ENCODE measurements around the gene IQUB. TPM values are rescaled to one million over a fixed set of nuclear protein-coding genes. Genes with fewer than 3 reads are reported as not detected.

The IQUB gene
- polyA plus RNA-seq, 1 donor (not counting 4 experiments of a cell fraction or from before 2014, with no cell fraction given): 0.04 TPM

DNA sequence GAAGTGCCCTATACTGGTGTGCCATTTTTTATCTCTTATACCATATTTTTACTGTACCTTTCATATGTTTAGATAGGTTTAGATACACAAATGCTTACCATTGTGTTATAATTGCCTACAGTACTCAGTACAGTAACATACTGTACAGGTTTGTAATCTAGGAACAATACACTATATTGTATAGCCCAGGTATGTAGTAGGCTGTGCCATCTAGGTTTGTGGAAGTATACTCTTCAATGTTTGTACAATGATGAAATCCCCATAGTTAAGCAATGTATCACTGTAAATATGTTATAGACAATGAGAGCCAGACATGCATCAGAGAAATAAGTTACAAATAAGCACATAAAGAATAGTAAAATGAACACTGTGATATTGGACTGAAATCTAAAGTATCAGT lies 109.1 kb downstream of the IQUB start:
- Histone ChIP-seq H3K27me3 (ENCODE audit: control insufficient read depth, extremely low read depth, insufficient read depth, low read length) (no peaks in the 10 kb centered on the region), H3K9me1 (ENCODE audit: control insufficient read depth, extremely low read depth, insufficient read depth, low read length) (no peaks in the 10 kb centered on the region), H3K4me3 (ENCODE audit: control insufficient read depth in 2 of 3, extremely low read depth in 1 of 3, insufficient read depth in 2 of 3, low read depth in 1 of 3, low read length in 3 of 3) (no peak overlapping the region), H3K9me3 (ENCODE audit: control insufficient read depth, low read depth, low read length) (no peaks in the 10 kb centered on the region), H3K79me2 (ENCODE audit: control insufficient read depth, insufficient read depth, low read length) (no peaks in the 10 kb centered on the region), H3K9ac (ENCODE audit: control insufficient read depth, extremely low read depth, insufficient read depth, low read length) (no peak overlapping the region), H3K4me2 (ENCODE audit: control insufficient read depth, extremely low read depth, insufficient read depth, low read depth, low read length) (no peak overlapping the region), H3K4me1 (ENCODE audit: control insufficient read depth, extremely low read depth, insufficient read depth, low read length) (no peaks in the 10 kb centered on the region), H2AFZ (ENCODE audit: control insufficient read depth, low read length) (no peak overlapping the region), H3K36me3 (ENCODE audit: control insufficient read depth in 2 of 2, extremely low read depth in 1 of 2, insufficient read depth in 2 of 2, low read length in 2 of 2) (no peaks in the 10 kb centered on the region), H3K27ac (ENCODE audit: control insufficient read depth, insufficient read depth, low read length) (no peak overlapping the region), H4K20me1 (ENCODE audit: control insufficient read depth, extremely low read depth, insufficient read depth, low read length) (no peaks in the 10 kb centered on the region)
- DNase-seq (ENCODE audit: low read depth, low spot score): no peak
- dilution Hi-C loops (cut with MboI; ENCODE audit: extremely low pct_ligation_motif_present, low sequenced_read_pairs): no loop called here
- FAIRE-seq: no peak
- TF ChIP-seq CTCF (optimal IDR thresholded peaks at IDR 0.05 in 1 of 3, IDR thresholded peaks at IDR 0.05 in 1 of 3, conservative IDR thresholded peaks at IDR 0.05 in 1 of 3; ENCODE audit: extremely low read depth in 1 of 3, insufficient read depth in 2 of 3, low read length in 3 of 3) (no peak), EZH2 (IDR thresholded peaks at IDR 0.05; ENCODE audit: low read length) (no peak)

GRCh38 chr7:123424463-123424862 lies 109.9 kb downstream of the IQUB start:
- no peak for DNase-seq (ENCODE audit: low read depth, low spot score)
- Histone ChIP-seq H3K36me3 (ENCODE audit: control insufficient read depth in 2 of 2, extremely low read depth in 1 of 2, insufficient read depth in 2 of 2, low read length in 2 of 2) (no peaks in the 10 kb centered on the region), H3K9me3 (ENCODE audit: control insufficient read depth, low read depth, low read length) (no peaks in the 10 kb centered on the region), H3K9ac (ENCODE audit: control insufficient read depth, extremely low read depth, insufficient read depth, low read length) (no peak overlapping the region), H3K4me3 (ENCODE audit: control insufficient read depth in 2 of 3, extremely low read depth in 1 of 3, insufficient read depth in 2 of 3, low read depth in 1 of 3, low read length in 3 of 3) (no peak overlapping the region), H3K4me1 (ENCODE audit: control insufficient read depth, extremely low read depth, insufficient read depth, low read length) (no peaks in the 10 kb centered on the region), H3K4me2 (ENCODE audit: control insufficient read depth, extremely low read depth, insufficient read depth, low read depth, low read length) (no peak overlapping the region), H3K27ac (ENCODE audit: control insufficient read depth, insufficient read depth, low read length) (no peak overlapping the region), H3K9me1 (ENCODE audit: control insufficient read depth, extremely low read depth, insufficient read depth, low read length) (no peaks in the 10 kb centered on the region), H3K27me3 (ENCODE audit: control insufficient read depth, extremely low read depth, insufficient read depth, low read length) (no peaks in the 10 kb centered on the region), H3K79me2 (ENCODE audit: control insufficient read depth, insufficient read depth, low read length) (no peaks in the 10 kb centered on the region), H4K20me1 (ENCODE audit: control insufficient read depth, extremely low read depth, insufficient read depth, low read length) (no peaks in the 10 kb centered on the region), H2AFZ (ENCODE audit: control insufficient read depth, low read length) (no peak overlapping the region)
- TF ChIP-seq EZH2 (IDR thresholded peaks at IDR 0.05; ENCODE audit: low read length) (no peak), CTCF (optimal IDR thresholded peaks at IDR 0.05 in 1 of 3, IDR thresholded peaks at IDR 0.05 in 1 of 3, conservative IDR thresholded peaks at IDR 0.05 in 1 of 3; ENCODE audit: extremely low read depth in 1 of 3, insufficient read depth in 2 of 3, low read length in 3 of 3) (no peak)
- FAIRE-seq: no peak
- dilution Hi-C loops (cut with MboI; ENCODE audit: extremely low pct_ligation_motif_present, low sequenced_read_pairs): no loop called here
